Cortex of kidney (tissue), 1 donor: ENCODE results near the gene KIF2C.
"Not testable (repeated sequence)": the region's sequence is repeated elsewhere in the genome, so short reads cannot be mapped to it uniquely, and the experiment has no call there.

ENCODE experiments used
- DNase-seq: peaks from one replicate; lab custom pipeline; 2025; lab: John Stamatoyannopoulos, UW

Gene KIF2C

GRCh38 chr1:44739307-44740178, at the start of gene KIF2C:
Gene KIF2C, plus strand, starts transcription at chr1:44739837. Its CDS starts 96 bp downstream, at chr1:44739933.
- peak; percentile 22 for DNase-seq

GRCh38 chr1:44693159-44693558, 46.5 kb upstream of the KIF2C start:
- DNase-seq, result no peak

GRCh38 chr1:44693900-44694299, 45.7 kb upstream of the KIF2C start:
- no peak for DNase-seq

GRCh38 chr1:44694863-44695478, 44.7 kb upstream of the KIF2C start:
- DNase-seq, result no peak

GRCh38 chr1:44695671-44696070, 44.0 kb upstream of the KIF2C start:
- DNase-seq, result no peak

DNA sequence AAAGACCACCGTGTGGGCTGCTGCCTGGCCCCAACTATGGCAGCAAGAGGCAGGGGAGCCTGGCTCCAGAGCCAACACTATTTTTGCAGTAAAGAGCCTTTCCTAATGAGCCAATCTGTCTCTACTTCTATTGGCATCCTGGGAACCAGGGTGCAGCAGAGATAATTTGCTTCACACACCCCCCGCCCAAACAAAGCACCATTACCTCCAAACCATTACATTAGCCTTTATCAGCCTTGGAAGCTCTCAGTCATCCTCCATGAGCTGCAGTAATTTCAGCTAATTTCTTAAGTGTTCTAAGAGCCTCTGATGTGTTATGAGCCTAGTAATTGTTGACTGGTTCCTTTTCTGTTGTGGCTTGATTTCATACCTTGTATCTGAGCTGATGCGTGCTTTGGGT, 43.5 kb upstream of the KIF2C start:
- DNase-seq, result no peak

- DNase-seq, result no peak
Measured at GRCh38 chr1:44696789-44697345, 42.8 kb upstream of the KIF2C start.

- DNase-seq, result no peak
Measured at GRCh38 chr1:44698138-44698537, 41.5 kb upstream of the KIF2C start.

DNA sequence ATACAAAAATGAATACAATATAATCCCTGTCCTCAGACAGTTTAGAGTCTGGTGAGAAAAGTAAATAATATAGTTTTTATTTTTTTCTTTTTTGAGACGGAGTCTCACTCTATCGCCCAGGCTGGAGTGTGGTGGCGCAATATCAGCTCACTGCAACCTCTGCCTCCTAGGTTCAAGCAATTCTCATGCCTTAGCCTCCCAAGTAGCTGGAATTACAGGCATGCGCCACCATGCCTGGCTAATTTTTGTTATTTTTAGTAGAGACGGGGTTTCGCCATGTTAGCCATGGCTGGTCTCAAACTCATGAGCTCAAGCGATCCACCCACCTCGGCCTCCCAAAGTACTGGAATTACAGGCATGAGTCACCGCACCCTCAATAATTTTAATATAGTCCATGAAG, 40.3 kb upstream of the KIF2C start:
- DNase-seq, result not testable (repeated sequence)

- DNase-seq, result no peak
Measured at GRCh38 chr1:44700573-44700972, 39.1 kb upstream of the KIF2C start.

GRCh38 chr1:44701141-44701573, 38.5 kb upstream of the KIF2C start:
- DNase-seq, result no peak

- DNase-seq, result no peak
Measured at GRCh38 chr1:44705470-44705869, 34.2 kb upstream of the KIF2C start.

DNA sequence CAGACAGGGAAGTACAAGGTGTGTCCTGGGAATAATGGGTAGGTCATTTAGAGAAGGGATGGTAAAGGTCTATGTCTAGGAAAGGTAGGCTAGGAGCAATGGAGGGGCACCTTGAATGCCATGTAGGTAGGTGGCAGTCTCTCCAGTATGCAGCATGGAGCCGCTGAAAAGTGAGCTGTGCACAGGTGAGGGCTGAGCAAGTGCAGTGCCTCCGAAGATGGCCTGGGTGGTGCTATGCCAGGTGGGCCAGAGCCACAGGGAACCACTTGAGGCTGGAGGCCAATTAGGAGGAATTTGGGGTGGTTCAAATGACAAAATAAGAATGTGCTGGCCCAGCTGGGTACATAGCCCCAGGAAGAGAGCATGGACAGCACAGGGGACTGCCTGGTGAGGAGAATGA, 33.7 kb upstream of the KIF2C start:
- DNase-seq, result no peak

GRCh38 chr1:44707112-44707881, 32.3 kb upstream of the KIF2C start:
- DNase-seq, result no peak

DNA sequence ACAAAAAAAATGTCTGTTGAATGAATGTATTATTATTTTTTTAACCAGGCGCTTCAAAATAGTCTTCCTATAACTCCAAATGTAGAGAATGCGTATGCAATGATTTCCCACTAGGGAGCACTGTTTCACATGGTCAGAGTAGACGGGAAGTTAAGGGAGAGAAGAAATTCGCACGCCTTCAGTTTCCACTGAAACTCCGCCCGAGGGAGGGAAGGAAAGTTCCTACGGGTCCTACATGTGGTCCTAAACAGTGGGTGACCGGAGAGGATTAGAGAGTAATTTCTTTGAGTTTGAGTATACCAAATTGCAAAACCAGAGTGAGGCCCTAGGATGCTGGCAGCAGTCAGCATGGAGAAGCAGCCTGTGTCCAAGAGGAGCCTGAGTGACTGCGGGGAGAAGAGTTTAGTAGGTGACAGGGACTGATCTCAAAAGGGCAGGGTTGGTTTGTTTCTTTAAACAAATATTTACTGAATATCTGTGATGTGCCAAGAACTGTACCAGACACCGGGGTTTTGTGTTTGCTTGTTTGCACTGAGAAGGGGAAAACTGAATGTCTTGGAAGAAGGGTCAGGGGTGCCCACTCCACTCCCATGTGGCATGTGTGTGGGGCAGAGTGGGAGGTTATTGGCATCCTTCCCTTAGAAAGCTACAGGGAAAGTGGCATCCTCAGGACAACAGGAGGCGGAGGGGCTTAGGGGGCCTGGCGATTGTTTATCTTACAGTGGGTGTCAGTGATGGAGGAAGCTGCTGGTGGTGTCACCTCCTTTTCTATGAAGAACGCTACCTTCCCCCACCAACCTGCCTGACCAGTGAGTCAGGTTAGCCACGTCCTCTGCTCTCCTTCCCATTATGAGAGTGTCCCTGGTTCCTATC, 31.4 kb upstream of the KIF2C start:
- DNase-seq, result no peak

- DNase-seq, result no peak
Measured at GRCh38 chr1:44713321-44713781, 26.3 kb upstream of the KIF2C start.

- no peak for DNase-seq
Measured at GRCh38 chr1:44714532-44714931, 25.1 kb upstream of the KIF2C start.

DNA sequence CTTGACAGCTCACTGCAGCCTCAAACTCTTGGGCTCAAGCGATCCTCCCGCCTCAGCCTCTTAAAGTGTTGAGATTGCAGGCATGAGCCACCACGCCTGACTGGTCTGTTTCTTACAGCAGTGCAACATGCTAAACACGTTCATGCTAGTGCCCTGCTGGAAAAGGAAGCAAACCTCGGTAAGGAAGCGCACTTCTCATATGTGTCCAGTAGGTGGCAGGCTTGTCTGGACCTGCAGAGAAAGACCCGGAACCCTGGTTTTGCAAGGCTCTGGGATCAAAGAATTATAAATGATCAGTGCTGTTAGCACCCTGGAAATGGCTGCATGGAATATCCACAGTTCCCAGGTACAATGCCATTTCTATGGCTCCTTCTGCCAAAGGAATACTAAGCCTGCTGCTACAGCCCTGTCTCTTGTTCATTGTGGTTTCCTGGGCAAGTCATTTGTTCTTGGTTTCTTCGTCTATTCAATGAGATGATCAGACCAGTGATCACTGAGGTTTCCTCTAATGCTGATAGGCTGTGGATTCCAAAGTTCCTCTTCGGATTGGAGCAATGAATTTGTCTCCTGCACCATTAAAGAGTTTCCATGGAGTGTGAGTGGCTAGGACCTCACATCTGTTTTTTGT, 24.6 kb upstream of the KIF2C start:
- no peak for DNase-seq

DNA sequence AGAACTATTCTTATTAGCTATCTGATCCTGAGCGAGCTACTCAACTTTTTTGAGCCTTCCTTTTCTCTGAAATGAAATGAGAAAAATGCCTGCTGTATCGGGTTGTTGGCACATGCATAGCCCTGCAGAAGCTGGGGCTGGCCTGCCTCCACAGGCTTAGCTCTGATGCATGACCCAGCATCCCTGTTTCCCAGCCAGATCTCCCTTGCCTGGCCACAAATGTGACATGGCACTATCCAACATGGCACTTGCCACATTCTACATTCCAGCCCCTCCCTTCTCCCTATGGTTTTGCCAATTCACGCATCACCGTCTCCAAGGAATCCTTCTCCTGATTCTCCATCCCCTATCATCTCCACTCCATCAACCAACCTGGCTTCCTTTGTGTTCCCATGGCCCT, 22.5 kb upstream of the KIF2C start:
- DNase-seq, result no peak

- DNase-seq, result no peak
Measured at GRCh38 chr1:44717653-44718052, 22.0 kb upstream of the KIF2C start.

DNA sequence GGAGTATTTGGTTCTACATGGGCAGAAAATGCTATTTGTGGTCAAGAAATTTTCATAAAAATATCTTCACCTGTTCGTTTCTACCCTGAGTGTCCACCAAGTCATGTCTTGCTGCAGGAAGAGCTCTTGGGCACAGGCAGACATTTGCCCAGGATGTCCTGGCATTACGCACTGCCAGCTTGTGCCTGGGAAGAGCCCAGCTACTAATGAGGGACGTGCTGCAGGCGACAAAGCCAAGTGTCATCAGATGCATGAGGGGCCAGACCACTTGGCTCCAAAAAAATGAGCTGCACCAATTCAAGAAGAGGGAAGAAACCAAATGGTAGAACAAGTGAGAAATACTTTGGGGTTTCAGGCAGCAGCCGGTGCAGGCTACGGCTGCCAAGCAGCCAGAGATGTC, 21.5 kb upstream of the KIF2C start:
- no peak for DNase-seq
